ENCODE results near the gene BMPER.

The BMPER gene

GRCh38 chr7:34036051-34036920 is 130.9 kb downstream of the BMPER start:
- no peak for DNase-seq

GRCh38 chr7:34036972-34037792 is 131.8 kb downstream of the BMPER start:
- DNase-seq = no peak

GRCh38 chr7:34038816-34039470 is 133.6 kb downstream of the BMPER start:
- DNase-seq = no peak

GRCh38 chr7:34041707-34042106 is 136.4 kb downstream of the BMPER start:
- no peak for DNase-seq

- no peak for DNase-seq
Measured at GRCh38 chr7:34042406-34042805, 137.1 kb downstream of the BMPER start.

GRCh38 chr7:34043461-34044305 is 138.3 kb downstream of the BMPER start:
- no peak for DNase-seq

GRCh38 chr7:34044306-34044643 is 138.9 kb downstream of the BMPER start:
- DNase-seq = no peak

- no peak for DNase-seq
Measured at GRCh38 chr7:34044734-34045353, 139.5 kb downstream of the BMPER start.

- DNase-seq = no peak
Measured at GRCh38 chr7:34048445-34048844, 143.1 kb downstream of the BMPER start.

GRCh38 chr7:34054075-34054474 is 148.7 kb downstream of the BMPER start:
- no peak for DNase-seq

- no peak for DNase-seq
Measured at GRCh38 chr7:34057136-34057535, 151.8 kb downstream of the BMPER start.

- no peak for DNase-seq
Measured at GRCh38 chr7:34057956-34058355, 152.6 kb downstream of the BMPER start.

GRCh38 chr7:34058801-34059135 is 153.4 kb downstream of the BMPER start:
- no peak for DNase-seq

- no peak for DNase-seq
Measured at GRCh38 chr7:34059136-34059828, 153.9 kb downstream of the BMPER start.

GRCh38 chr7:34060196-34060947 is 155.0 kb downstream of the BMPER start:
- no peak for DNase-seq

- no peak for DNase-seq
Measured at GRCh38 chr7:34061149-34061548, 155.8 kb downstream of the BMPER start.

- DNase-seq = no peak
Measured at GRCh38 chr7:34062341-34062740, 157.0 kb downstream of the BMPER start.

GRCh38 chr7:34062826-34063225 is 157.5 kb downstream of the BMPER start:
- no peak for DNase-seq

GRCh38 chr7:34064519-34065158 is 159.3 kb downstream of the BMPER start:
- DNase-seq = no peak

- DNase-seq = no peak
Measured at GRCh38 chr7:34066411-34066810, 161.1 kb downstream of the BMPER start.

Measured in NCI-H774 (cell line).